ENCODE measurements around the gene PDGFRB.

The PDGFRB gene

GRCh38 chr5:150080696-150081435 lies 74.8 kb downstream of the PDGFRB start:
- no peak for DNase-seq

DNA sequence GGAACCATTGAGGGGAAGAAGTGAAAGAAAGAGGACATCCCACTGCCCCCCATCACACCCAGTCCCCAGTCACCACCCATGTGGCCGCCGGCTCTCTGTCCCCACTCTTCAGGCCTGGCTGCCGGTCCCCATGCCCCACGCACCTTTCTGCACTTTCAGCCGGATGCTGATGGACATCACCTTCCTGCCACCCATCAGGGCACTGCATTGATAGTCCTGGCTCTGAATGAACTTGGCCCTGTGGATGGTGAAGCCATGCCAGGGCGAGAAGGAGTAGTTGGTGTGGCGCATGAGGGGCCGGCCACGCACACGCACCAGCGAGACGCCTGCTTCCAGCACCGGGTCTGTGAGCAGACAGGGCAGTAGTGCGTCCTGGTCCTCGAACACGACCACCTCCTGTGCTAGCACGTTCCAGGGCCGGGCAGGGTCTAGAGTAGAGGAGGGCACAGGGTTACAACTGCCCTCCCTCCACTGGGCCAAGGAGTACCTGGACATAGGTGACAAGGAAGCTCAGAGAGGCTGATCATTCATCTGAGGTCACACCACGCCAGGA lies 75.7 kb downstream of the PDGFRB start:
- DNase-seq = no peak

- DNase-seq = no peak
Observed at GRCh38 chr5:150078802-150079689, 76.6 kb downstream of the PDGFRB start.

GRCh38 chr5:150077996-150078801 lies 77.4 kb downstream of the PDGFRB start:
- DNase-seq = no peak

- DNase-seq = no peak
Observed at GRCh38 chr5:150077060-150077459, 78.6 kb downstream of the PDGFRB start.

GRCh38 chr5:150075806-150076205 lies 79.8 kb downstream of the PDGFRB start:
- no peak for DNase-seq

DNA sequence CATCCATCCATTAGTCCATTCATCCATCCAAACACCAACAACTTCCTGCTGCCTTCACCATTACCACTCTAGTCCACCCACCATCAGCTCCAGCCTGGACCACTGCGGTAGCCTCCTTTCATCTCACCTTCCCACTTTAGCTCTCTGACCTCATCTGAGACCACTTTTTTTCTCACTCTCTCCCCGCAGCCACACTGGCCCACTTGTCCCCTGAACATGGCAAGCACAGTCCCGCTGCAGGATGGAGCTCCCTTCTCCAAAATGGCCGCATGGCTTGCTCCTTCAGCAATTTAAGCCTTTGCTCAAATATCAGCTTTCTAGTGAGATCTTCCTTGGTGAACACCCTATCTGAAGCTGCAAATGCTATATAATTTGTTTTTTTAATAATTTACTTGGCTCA lies 80.4 kb downstream of the PDGFRB start:
- no peak for DNase-seq

DNA sequence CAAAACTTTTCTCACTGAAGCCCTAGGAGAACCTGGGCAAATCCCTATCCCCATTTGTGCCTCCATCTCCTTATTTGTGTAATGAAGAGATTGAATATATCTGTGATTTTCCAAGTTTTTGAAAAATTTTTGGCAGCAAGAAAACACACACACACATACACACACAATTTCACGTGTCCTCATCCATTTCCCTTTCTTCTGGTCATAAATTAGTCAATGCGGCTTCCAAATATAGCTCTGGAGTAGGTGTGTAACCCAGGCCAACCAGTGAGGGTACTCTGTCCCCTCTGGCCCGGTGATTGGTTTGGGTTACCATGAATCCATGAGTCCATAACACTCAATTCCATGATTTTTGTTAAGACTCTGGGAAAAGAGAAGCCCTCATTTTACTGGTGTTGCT lies 82.0 kb downstream of the PDGFRB start:
- no peak for DNase-seq

GRCh38 chr5:150073086-150073625 lies 82.5 kb downstream of the PDGFRB start:
- no peak for DNase-seq

GRCh38 chr5:150070821-150071220 lies 84.8 kb downstream of the PDGFRB start:
- no peak for DNase-seq

DNA sequence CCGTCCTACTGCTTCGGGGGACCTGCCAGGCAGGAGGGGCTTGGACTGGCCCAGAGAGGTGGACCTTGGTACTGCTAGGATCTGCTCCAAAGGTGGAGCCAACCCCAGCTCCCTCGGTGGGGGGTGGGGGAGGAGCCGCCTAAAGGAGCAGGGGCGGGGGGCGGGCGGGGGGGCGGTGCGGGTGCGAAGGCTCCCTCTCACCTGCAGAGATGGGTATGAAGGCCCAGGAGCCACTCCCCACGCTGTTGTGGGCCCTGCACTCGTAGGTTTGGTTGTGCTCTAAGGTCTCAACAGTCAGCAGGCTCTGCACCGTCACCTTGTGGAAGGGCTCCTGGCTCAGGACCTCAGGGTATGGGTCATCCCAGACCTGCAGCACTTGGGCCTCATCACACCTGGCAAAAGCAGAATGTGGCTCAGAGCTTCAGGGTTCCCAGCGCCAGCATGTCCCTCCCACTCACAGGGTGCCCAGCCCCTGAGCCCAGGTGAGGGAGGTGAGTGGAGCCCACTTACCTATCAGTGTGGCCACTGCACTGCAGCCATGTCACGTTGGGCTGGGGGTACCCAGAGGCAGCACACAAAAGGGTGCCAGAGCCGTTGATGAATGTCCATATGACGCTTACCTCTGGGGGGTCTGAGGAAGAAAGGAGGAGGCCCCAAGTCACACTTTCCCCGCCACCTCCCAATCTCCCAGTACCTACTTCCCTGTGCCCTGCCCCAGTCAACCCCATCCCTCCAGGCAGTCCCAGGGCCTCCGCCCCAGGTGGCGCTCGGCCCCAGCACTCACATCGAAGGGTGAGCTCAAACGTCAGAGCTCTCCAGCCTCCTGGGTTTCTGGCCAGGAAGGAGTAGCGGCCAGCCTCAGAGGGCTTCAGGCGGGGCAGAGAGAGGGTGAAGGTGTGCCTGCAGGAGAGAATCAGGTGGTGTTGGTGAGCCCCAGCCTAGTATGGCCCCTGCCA lies 85.7 kb downstream of the PDGFRB start:
- DNase-seq = no peak

DNA sequence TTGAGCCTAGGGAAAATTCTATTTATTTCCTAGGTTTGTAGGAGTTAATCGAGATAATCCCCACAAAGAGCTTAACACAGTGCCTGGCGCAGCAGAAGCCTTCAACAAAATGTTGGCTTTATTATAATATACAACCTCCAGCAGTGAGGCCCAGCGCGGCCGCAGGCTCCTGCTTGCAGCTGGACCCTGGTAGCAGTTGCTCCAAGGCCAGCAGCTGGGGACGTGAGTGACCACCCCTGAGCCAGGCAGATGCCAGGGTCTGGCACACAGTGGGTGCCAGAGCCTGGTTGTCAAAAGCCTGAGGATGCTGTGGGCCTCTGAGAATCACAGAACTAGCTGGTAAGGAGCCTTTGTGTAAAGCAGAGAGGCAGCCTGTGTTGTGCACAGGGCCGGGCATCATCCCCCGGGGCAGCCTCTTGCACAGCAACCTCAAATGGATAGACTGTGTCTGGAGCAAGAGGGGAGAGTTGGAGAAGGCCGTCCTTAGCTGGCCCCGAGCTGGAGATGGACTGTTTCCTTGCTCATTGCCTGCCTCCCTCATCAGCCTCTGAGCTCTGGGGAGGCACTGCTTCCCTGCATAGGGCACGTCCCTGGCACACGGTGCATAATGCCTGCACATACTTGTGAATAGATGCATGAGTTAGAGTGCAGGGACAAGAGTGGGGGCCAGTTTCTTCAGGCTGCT lies 86.5 kb downstream of the PDGFRB start:
- DNase-seq = no peak

DNA sequence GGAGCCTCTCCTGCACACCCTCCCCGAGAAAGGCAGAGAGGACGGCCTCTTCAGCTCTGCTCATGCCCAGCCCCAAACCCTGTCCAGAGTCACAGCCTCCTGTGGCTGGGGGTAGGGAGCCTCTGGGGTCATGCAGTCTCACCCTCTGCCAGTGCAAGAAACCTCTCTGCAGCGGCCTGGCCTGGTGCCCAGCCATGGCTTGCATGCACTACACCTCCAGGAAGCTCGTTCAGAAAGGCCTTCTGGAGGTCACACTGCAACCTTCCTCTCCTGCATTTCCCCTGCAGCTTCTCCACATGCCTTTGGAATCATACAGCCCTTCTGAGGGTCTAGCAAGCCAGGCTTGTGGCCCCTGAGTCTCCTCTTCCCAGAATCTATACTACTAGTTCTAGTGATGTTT lies 87.2 kb downstream of the PDGFRB start:
- DNase-seq = no peak

- no peak for DNase-seq
Observed at GRCh38 chr5:150068071-150068470, 87.6 kb downstream of the PDGFRB start.

DNA sequence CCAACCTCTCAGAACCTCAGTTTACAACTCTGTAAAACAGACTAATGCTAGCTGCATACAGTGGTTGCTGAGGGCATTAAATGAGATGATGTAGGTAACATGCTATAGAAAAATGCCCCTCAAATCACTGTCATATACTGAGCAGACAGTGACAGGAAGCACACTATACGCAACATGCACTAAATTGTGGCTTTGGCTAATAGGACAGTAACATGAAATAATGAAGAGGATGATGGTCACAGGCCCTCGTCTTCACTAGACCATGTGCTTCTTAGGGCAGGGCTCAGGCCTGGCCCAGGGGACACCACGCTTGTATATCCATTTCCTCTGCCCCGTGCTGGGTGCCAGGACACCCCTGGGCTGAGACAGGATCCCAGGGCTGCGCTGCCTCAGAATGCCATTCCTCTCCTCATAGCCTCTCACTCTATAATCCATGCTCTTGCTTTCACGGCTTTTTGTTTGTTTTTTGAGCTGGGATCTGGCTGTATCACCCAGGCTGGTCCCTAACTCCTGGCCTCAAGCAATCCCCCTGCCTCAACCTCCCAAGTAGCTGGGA lies 88.2 kb downstream of the PDGFRB start:
- DNase-seq = no peak

- DNase-seq = no peak
Observed at GRCh38 chr5:150066901-150067396, 88.7 kb downstream of the PDGFRB start.

DNA sequence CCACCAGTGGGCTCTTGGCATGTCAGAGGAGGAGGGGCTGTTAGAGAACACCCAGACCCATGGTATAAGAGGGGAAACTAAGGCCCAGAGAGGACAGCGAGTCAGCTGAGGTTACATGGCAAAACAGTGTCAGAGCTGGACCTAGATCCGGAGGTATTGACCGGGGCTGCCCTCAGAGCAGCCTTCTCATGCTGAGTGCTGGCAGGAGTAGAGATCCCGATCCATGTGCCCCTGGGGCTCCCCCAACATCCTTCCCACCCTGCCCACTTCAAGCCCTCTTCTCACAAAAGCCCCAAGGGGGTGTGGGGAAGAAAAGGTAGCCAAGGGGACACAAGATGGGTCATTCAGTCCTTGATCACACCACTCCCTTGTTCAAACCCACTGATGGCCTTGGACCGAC lies 89.2 kb downstream of the PDGFRB start:
- DNase-seq = no peak

- no peak for DNase-seq
Observed at GRCh38 chr5:150065886-150066285, 89.8 kb downstream of the PDGFRB start.

GRCh38 chr5:150065346-150065745 lies 90.3 kb downstream of the PDGFRB start:
- no peak for DNase-seq

DNA sequence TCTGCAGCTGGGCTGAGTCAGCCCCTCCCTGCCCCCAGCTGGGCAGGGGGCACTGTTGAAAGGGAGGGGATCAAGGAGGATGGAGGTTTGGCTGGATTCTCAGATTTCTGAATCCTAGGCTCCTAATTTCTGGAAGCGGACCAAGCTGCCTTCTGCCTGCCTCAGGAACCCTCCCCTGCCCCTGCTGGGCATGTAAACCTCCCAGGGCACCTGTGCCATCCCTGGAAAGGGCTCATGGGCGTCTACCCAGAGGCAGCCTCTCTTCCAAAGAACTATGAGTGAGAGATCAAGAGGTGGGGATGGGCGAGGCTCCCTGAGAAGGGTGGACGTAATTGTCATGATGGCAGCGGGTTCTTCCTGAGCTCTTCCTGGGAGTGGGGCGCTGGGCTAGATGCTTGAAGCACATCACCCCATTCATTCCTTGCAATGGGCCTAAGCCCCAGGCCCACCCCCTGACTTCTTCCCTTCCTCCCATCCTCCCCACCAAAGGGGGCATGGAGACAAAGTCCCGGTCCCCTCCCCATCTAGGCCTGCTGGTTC lies 90.9 kb downstream of the PDGFRB start:
- DNase-seq = no peak

Data from activated gamma-delta T cell treated with Interleukin-2 at 50 U/mL for 16 hours (primary cell).